ENCODE data around the gene CDH4. TPM values are rescaled to one million over a fixed set of nuclear protein-coding genes. Genes with fewer than 3 reads are reported as not detected.

The CDH4 gene
- total and polyA plus RNA-seq, 10 donors, result 0.30 to 20.1 (median 7.7) TPM

DNA sequence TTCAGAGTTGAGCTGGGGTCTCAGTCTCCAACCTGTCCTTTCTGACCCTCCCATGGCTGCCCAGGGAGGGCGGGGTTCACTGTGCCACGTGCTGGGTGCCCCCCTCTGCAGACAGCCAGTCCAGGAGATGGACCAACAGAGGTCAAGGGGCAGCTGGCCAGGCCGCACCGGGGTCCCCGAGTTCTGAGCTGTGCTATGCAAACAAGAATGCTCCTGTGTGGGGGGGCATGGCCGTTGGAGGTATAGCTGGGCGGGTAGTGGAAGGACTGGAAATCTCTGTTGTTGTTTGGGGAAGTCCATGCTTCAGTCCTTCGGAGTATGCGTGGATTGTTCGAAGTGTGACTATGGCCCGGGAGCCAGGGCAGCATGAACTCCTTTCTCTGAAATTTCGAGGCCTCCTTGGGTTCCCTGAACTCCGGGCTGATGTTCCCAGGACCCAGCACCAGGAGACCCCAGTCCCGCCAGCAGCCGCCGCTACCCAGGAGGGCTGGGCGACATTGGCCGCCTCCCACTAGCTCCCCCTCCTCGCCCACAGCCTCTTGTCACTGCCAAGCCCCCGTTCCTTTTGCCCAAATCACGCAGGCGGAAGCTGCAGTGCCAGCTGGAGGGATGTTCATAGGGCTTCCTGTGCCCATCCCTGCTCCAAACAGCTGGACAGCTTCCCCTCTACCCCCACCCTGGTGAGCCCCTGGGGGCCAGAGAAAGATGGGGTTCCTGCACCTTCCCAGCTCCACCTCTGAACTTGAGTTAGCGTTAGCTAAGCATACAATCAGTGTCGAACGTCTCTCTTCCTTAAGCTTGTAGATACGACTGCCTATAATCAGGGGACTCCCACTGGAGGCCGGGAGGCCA lies 687.0 kb downstream of the CDH4 start:
- Histone ChIP-seq H3K4me3 (no peak overlapping the region), H3K4me1 (peaks cover 0 to 6% (median 0%) of the 10 kb centered on the region in 6 donors), H3K36me3 (no peaks in the 10 kb centered on the region), H3K9me3 (no peaks in the 10 kb centered on the region), H3K27ac (no peak overlapping the region), H3K27me3 (replicated peaks in 1 of 7) (peaks cover 0 to 11% (median 0%) of the 10 kb centered on the region in 7 donors)
- TF ChIP-seq, protein P1, sequence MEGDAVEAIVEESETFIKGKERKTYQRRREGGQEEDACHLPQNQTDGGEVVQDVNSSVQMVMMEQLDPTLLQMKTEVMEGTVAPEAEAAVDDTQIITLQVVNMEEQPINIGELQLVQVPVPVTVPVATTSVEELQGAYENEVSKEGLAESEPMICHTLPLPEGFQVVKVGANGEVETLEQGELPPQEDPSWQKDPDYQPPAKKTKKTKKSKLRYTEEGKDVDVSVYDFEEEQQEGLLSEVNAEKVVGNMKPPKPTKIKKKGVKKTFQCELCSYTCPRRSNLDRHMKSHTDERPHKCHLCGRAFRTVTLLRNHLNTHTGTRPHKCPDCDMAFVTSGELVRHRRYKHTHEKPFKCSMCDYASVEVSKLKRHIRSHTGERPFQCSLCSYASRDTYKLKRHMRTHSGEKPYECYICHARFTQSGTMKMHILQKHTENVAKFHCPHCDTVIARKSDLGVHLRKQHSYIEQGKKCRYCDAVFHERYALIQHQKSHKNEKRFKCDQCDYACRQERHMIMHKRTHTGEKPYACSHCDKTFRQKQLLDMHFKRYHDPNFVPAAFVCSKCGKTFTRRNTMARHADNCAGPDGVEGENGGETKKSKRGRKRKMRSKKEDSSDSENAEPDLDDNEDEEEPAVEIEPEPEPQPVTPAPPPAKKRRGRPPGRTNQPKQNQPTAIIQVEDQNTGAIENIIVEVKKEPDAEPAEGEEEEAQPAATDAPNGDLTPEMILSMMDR (IDR thresholded peaks at IDR 0.05 in 8 of 11, conservative IDR thresholded peaks at IDR 0.05 in 3 of 11), result no peak
- no peak for TF ChIP-seq POLR2AphosphoS5 (IDR thresholded peaks at IDR 0.05)
- TF ChIP-seq POLR2A (IDR thresholded peaks at IDR 0.05), result no peak
- DNase-seq, result peak; percentile 59
- intact Hi-C loops (cut with DNase I; ENCODE audit: low total_unique reads), result no loop called here
- 77 to 87% (median 80%) methylated on average over 22 to 27 of the region's 27 CpGs for WGBS, 5 donors

DNA sequence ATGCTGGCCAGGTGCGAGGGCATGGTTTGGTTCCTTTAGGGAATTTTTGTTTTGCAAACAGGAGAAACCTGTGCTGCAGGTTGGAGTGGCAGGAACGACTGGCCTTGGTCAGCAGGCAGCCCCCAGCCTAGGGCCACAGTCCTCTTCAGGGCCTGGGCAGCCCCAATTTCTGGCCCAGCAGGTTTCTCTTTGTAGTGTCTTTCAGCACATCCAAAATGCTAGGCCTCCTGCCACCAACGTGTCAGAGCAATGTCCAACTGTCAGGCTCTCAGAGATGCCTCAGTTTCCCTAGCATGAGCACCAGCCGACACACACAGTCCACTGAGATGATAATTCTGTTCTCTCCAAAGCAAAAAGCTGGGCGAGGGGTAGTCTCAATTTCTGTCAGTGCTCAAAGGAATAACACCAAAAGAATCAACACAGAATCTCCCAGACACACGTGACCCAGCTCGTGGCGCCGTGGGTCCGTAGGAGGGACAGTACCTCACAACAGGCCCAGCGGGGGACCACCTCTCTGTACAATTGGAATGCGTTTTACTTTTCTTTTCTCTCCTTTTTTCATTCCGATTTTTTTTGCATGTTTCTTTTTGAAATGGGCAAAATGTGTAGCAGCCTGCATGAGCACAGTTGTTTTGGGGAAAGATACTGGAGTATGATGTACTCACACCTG lies 687.8 kb downstream of the CDH4 start:
- H3K4me1 ChIP-seq, result peaks cover 0 to 6% (median 0%) of the 10 kb centered on the region in 6 donors
- peaks cover 0 to 11% (median 0%) of the 10 kb centered on the region in 7 donors for H3K27me3 ChIP-seq (replicated peaks in 1 of 7)
- no peaks in the 10 kb centered on the region for H3K36me3 ChIP-seq
- WGBS, 5 donors, result 81 to 85% (median 82%) methylated on average over 12 to 13 of the region's 13 CpGs
- intact Hi-C loops (cut with DNase I; ENCODE audit: low total_unique reads), result no loop called here
- H3K27ac ChIP-seq, result no peak overlapping the region
- no peak for TF ChIP-seq POLR2A (IDR thresholded peaks at IDR 0.05)
- TF ChIP-seq POLR2AphosphoS5 (IDR thresholded peaks at IDR 0.05), result no peak
- TF ChIP-seq, protein P1 (IDR thresholded peaks at IDR 0.05 in 8 of 11, conservative IDR thresholded peaks at IDR 0.05 in 3 of 11), result no peak
- DNase-seq, result peak; percentile 51
- no peaks in the 10 kb centered on the region for H3K9me3 ChIP-seq
- no peak overlapping the region for H3K4me3 ChIP-seq

DNA sequence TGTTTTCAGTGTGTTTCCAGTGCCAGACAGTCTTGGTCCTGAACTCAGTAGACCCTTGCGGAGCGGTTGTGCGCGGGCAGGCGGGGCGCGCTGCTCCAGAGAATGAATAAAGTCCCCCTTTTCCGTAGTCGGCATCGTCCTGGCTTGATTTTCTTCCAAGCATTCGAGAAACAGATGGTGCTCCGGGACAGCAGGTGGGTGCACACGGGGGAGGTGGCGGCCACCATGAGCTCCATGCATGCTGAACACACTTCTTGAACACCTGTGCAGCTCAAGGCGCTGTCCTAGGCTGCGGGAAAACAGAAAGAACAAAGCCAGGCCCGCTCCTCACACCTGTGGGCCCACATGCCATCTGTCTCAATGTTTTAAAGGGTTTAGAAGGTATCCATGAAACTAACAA lies 688.4 kb downstream of the CDH4 start:
- H3K36me3 ChIP-seq, result no peaks in the 10 kb centered on the region
- no peaks in the 10 kb centered on the region for H3K9me3 ChIP-seq
- intact Hi-C loops (cut with DNase I; ENCODE audit: low total_unique reads), result no loop called here
- H3K4me3 ChIP-seq, result no peak overlapping the region
- no peak for DNase-seq
- 88 to 92% (median 90%) methylated on average over 17 of the region's 17 CpGs for WGBS, 5 donors
- H3K4me1 ChIP-seq, result peaks cover 0 to 6% (median 0%) of the 10 kb centered on the region in 6 donors
- H3K27ac ChIP-seq, result no peak overlapping the region
- TF ChIP-seq POLR2A (IDR thresholded peaks at IDR 0.05) (no peak), POLR2AphosphoS5 (IDR thresholded peaks at IDR 0.05) (no peak)
- TF ChIP-seq, protein P1 (IDR thresholded peaks at IDR 0.05 in 8 of 11, conservative IDR thresholded peaks at IDR 0.05 in 3 of 11), result no peak
- peaks cover 0 to 11% (median 0%) of the 10 kb centered on the region in 7 donors for H3K27me3 ChIP-seq (replicated peaks in 1 of 7)
